Breast epithelium (tissue), 4 donors: ENCODE results near the gene CCNG1. TPM values are rescaled to one million over a fixed set of nuclear protein-coding genes. Genes with fewer than 3 reads are reported as not detected.

Experiments used
- DNase-seq, 2 donors: peaks; one replicate each; pipeline ENCODE4 v3.0.0-alpha.2; 2019; ENCODE audit warnings: low spot score in 2 of 2
- H3K27ac ChIP-seq, 2 donors: fragments of 200-600 bp; sonication (generic) in 1 of 2; one replicate each; pipeline ENCODE4 v1.5.1; 2016 to 2019; ENCODE audit warnings: mild to moderate bottlenecking in 1 of 2
- H3K27me3 ChIP-seq, 2 donors: fragments of 200-600 bp; sonication (generic) in 1 of 2; one replicate each; pipeline versions ENCODE4 v1.5.1 to v1.6.0; 2017 to 2019; ENCODE audit warnings: control low read depth in 1 of 2, mild to moderate bottlenecking in 1 of 2
- H3K36me3 ChIP-seq: fragments of 200-600 bp; one replicate; pipeline ENCODE4 v1.5.1; 2019
- H3K4me1 ChIP-seq, 2 donors: fragments of 200-600 bp; sonication (generic); one replicate each; pipeline ENCODE4 v1.5.1; 2016 to 2019; ENCODE audit warnings: control low read depth in 1 of 2
- H3K4me3 ChIP-seq, 3 donors: fragments of 200-600 bp; sonication (generic); 1 replicate in 2 of 3; 2 replicates in 1 of 3; pipeline ENCODE4 v1.5.1; 2016 to 2019; ENCODE audit warnings: mild to moderate bottlenecking in 3 of 3, moderate library complexity in 2 of 3
- H3K9me3 ChIP-seq, 2 donors: fragments of 200-600 bp; sonication (generic) in 1 of 2; one replicate each; pipeline ENCODE4 v1.5.1; 2016 to 2019; ENCODE audit warnings: control low read depth in 1 of 2
- POLR2A ChIP-seq: fragments of 450-650 bp; IDR thresholded peaks from one replicate; pipeline ENCODE4 v1.6.1; 2016; ENCODE audit warnings: antibody characterized with exemption, mild to moderate bottlenecking, moderate library complexity
- POLR2AphosphoS5 ChIP-seq, 3 donors: sonication (generic); formaldehyde crosslinking; IDR thresholded peaks; one replicate each; pipeline ENCODE4 v1.6.1; 2017; ENCODE audit warnings: antibody characterized with exemption in 3 of 3
- intact Hi-C: fragments of 100-400 bp; cut with DNase I; formaldehyde crosslinking; loops from one replicate; pipeline ENCODE4 v1.15.1; 2023; ENCODE audit warnings: low total_unique reads
- total RNA-seq, 3 donors: library from RNA; depleted of rRNA; stranded (reverse); fragments of >200 nt; gene quantifications; one replicate each; pipeline ENCODE4 v1.1.0, GENCODE V29; 2016
- TF ChIP-seq, protein P1 (sequence below), 3 donors: fragments of 450-650 bp; IDR thresholded peaks; one replicate each; pipeline ENCODE4 v1.5.1; 2016 to 2017; ENCODE audit warnings: antibody characterized with exemption in 3 of 3, mild to moderate bottlenecking in 3 of 3, moderate library complexity in 3 of 3

The CCNG1 gene
- total RNA-seq, 3 donors from 2014 or later = 168 to 221 (median 178) TPM

DNA sequence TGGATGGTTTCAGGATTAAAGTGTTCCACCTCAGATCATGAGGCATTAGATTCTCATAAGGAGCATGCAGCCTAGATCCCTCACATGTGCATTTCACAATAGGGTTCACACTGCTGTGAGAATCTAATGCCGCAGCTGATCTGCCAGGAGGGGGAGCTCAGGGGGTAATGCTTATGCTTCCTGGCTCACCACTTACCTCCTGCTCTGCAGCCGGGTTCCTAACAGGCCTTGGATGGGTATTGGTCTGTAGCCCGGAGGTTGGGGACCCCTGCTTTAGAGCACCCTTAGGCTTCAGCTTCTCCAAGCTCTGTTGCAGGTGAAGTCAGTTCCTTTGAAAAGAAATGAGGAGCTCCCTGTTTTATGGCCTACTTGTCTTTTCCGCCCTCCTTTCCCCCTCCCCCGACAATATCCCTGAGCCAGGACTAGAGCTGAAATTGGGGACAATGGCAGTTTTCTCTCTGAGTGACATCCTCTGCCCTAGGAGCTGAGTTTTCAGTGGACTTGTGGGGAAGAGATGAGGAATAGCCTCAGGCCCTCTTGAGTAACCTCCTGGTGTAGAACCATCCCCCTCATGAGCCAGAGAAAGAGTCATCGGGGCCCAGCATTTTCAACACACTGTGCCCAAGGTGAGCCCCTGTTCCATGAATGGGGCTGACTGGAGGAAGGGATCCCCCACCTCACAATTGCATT lies 51.8 kb downstream of the CCNG1 start:
- TF ChIP-seq POLR2A (no peak), POLR2AphosphoS5 (IDR thresholded peaks at IDR 0.05) (no peak)
- intact Hi-C loops = no loop called here
- Histone ChIP-seq H3K4me3 (no peak overlapping the region), H3K9me3 (no peaks in the 10 kb centered on the region), H3K27ac (no peak overlapping the region), H3K4me1 (no peaks in the 10 kb centered on the region), H3K27me3 (no peaks in the 10 kb centered on the region), H3K36me3 (no peaks in the 10 kb centered on the region)
- no peak for DNase-seq

GRCh38 chr5:163489745-163490075 lies 52.3 kb downstream of the CCNG1 start:
- Histone ChIP-seq H3K4me3 (no peak overlapping the region), H3K27me3 (no peaks in the 10 kb centered on the region), H3K4me1 (no peaks in the 10 kb centered on the region), H3K36me3 (no peaks in the 10 kb centered on the region), H3K27ac (no peak overlapping the region), H3K9me3 (no peaks in the 10 kb centered on the region)
- TF ChIP-seq, protein P1, sequence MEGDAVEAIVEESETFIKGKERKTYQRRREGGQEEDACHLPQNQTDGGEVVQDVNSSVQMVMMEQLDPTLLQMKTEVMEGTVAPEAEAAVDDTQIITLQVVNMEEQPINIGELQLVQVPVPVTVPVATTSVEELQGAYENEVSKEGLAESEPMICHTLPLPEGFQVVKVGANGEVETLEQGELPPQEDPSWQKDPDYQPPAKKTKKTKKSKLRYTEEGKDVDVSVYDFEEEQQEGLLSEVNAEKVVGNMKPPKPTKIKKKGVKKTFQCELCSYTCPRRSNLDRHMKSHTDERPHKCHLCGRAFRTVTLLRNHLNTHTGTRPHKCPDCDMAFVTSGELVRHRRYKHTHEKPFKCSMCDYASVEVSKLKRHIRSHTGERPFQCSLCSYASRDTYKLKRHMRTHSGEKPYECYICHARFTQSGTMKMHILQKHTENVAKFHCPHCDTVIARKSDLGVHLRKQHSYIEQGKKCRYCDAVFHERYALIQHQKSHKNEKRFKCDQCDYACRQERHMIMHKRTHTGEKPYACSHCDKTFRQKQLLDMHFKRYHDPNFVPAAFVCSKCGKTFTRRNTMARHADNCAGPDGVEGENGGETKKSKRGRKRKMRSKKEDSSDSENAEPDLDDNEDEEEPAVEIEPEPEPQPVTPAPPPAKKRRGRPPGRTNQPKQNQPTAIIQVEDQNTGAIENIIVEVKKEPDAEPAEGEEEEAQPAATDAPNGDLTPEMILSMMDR (IDR thresholded peaks at IDR 0.05) = no peak
- intact Hi-C loops = no loop called here
- DNase-seq = no peak

Other genes starting within 250 kb of the CCNG1 start
- gene NUDCD2, start 22.5 kb downstream of the CCNG1 start, total RNA-seq = 1 to 10 TPM; 7.0 to 9.8 (median 7.2) TPM
- gene HMMR, start 23.0 kb downstream of the CCNG1 start, total RNA-seq = 1 to 10 TPM in 1 of 3 donors, under 1 TPM in 1, not detected in 1; 0.15 to 3.5 TPM
- gene MAT2B, start 68.0 kb downstream of the CCNG1 start, total RNA-seq = 10 to 100 TPM; 49.0 to 68.8 (median 55.4) TPM